HG02870 (cell line): ENCODE data around the gene DCUN1D5.

Experiments
- ATAC-seq: cut with Tn5 transposase; IDR thresholded peaks from one replicate; pipeline ENCODE4 v1.9.1; 2021; ENCODE audit warnings: mild to moderate bottlenecking, moderate library complexity; ENCODE audit not compliant: unreplicated experiment

The DCUN1D5 gene

GRCh38 chr11:103055221-103055890, 36.6 kb downstream of the DCUN1D5 start:
- ATAC-seq: no peak

- no peak for ATAC-seq
Observed at GRCh38 chr11:103053997-103054396, 38.0 kb downstream of the DCUN1D5 start.

GRCh38 chr11:103051981-103052380, 40.0 kb downstream of the DCUN1D5 start:
- no peak for ATAC-seq

GRCh38 chr11:103051151-103051801, 40.7 kb downstream of the DCUN1D5 start:
- ATAC-seq: no peak

- ATAC-seq: no peak
Observed at GRCh38 chr11:103050351-103050750, 41.6 kb downstream of the DCUN1D5 start.

- ATAC-seq: no peak
Observed at GRCh38 chr11:103047837-103048236, 44.1 kb downstream of the DCUN1D5 start.

GRCh38 chr11:103043826-103044678, 47.9 kb downstream of the DCUN1D5 start:
- ATAC-seq: no peak

- no peak for ATAC-seq
Observed at GRCh38 chr11:103042161-103042560, 49.8 kb downstream of the DCUN1D5 start.

GRCh38 chr11:103035791-103036434, 56.0 kb downstream of the DCUN1D5 start:
- ATAC-seq: peak; percentile 95

GRCh38 chr11:103035216-103035615, 56.7 kb downstream of the DCUN1D5 start:
- ATAC-seq: no peak

- ATAC-seq: no peak
Observed at GRCh38 chr11:103031834-103032233, 60.1 kb downstream of the DCUN1D5 start.

GRCh38 chr11:103029401-103029800, 62.6 kb downstream of the DCUN1D5 start:
- no peak for ATAC-seq

- peak; percentile 98 for ATAC-seq
Observed at GRCh38 chr11:103028304-103029020, 63.5 kb downstream of the DCUN1D5 start.

- ATAC-seq: no peak
Observed at GRCh38 chr11:103024086-103024485, 67.9 kb downstream of the DCUN1D5 start.

- ATAC-seq: no peak
Observed at GRCh38 chr11:103016031-103016430, 75.9 kb downstream of the DCUN1D5 start.

- ATAC-seq: no peak
Observed at GRCh38 chr11:103013421-103013820, 78.5 kb downstream of the DCUN1D5 start.
